ENCODE measurements around the gene ABCB8. TPM values are rescaled to one million over a fixed set of nuclear protein-coding genes. Genes with fewer than 3 reads are reported as not detected.

ABCB8 gene
- total and polyA plus RNA-seq, 2 donors (not counting 1 experiment from before 2014, with no cell fraction given), result 41.4 to 69.7 TPM

GRCh38 chr7:151070574-151070960 lies 42.3 kb downstream of the ABCB8 start:
- Histone ChIP-seq H3K4me1 (ENCODE audit: control insufficient read depth in 2 of 2, insufficient read depth in 2 of 2, low read length in 2 of 2) (no peaks in the 10 kb centered on the region), H3K27ac (ENCODE audit: low read length in 2 of 2) (no peak overlapping the region), H3K4me3 (ENCODE audit: control extremely low read depth in 1 of 5, extremely low read depth in 1 of 5, insufficient read depth in 1 of 5, low read depth in 2 of 5, low read length in 4 of 5) (no peak overlapping the region), H3K36me3 (replicated peaks in 1 of 2; ENCODE audit: control extremely low read depth in 1 of 2, control insufficient read depth in 1 of 2, extremely low read depth in 1 of 2, insufficient read depth in 2 of 2, low read length in 1 of 2) (peaks cover 0 to 36% of the 10 kb centered on the region in 2 experiments), H3K4me2 (replicated peaks; ENCODE audit: low read depth, low read length, poor library complexity, severe bottlenecking) (no peak overlapping the region), H2AFZ (ENCODE audit: insufficient read depth, low read depth, low read length, poor library complexity, severe bottlenecking) (no peak overlapping the region), H3K9ac (ENCODE audit: low read length) (no peak overlapping the region), H3K79me2 (ENCODE audit: control insufficient read depth, insufficient read depth, low read length) (no peaks in the 10 kb centered on the region), H3K9me3 (ENCODE audit: control extremely low read depth in 1 of 3, control insufficient read depth in 2 of 3, insufficient read depth in 1 of 3, low read length in 2 of 3) (no peaks in the 10 kb centered on the region), H3K27me3 (replicated peaks in 1 of 4; ENCODE audit: control extremely low read depth in 1 of 4, control insufficient read depth in 3 of 4, insufficient read depth in 4 of 4, low read length in 3 of 4) (no peaks in the 10 kb centered on the region), H4K20me1 (ENCODE audit: control insufficient read depth, insufficient read depth, low read length, poor library complexity, severe bottlenecking) (no peaks in the 10 kb centered on the region)
- POLR2A ChIA-PET, result no interaction called here
- intact Hi-C loops (cut with micrococcal nuclease), result no loop called here
- 97% methylated on average over 15 of the region's 15 CpGs for WGBS (ENCODE audit: insufficient coverage)
- Mint-ChIP-seq H3K9me3 (ENCODE audit: insufficient read depth) (no peaks in the 10 kb centered on the region), H3K4me1 (no peaks in the 10 kb centered on the region), H3K4me3 (no peak overlapping the region), H3K27me3 (no peaks in the 10 kb centered on the region), H3K27ac (no peak overlapping the region)
- DNase-seq (no peak), ATAC-seq (ENCODE audit: low read depth) (no peak)
- CTCF ChIA-PET, result no interaction called here
- TF ChIP-seq EZH2 (IDR thresholded peaks at IDR 0.05; ENCODE audit: borderline replicate concordance, insufficient read depth, low read depth, low read length, poor library complexity, severe bottlenecking) (no peak), CTCF (IDR thresholded peaks at IDR 0.05) (no peak)

GRCh38 chr7:151071032-151071866 lies 43.0 kb downstream of the ABCB8 start:
- no peaks in the 10 kb centered on the region for H3K9me3 Mint-ChIP-seq (ENCODE audit: insufficient read depth)
- CTCF ChIA-PET, result interaction anchor here (1.0 to 1.2 kb wide), 3 partner anchors 18 to 86 kb away, joined by 3 read pairs; no protein-coding TSS in a partner anchor
- Histone ChIP-seq H3K4me2 (replicated peaks; ENCODE audit: low read depth, low read length, poor library complexity, severe bottlenecking) (no peak overlapping the region), H3K9ac (ENCODE audit: low read length) (no peak overlapping the region), H3K79me2 (ENCODE audit: control insufficient read depth, insufficient read depth, low read length) (no peaks in the 10 kb centered on the region), H3K4me1 (ENCODE audit: control insufficient read depth in 2 of 2, insufficient read depth in 2 of 2, low read length in 2 of 2) (no peaks in the 10 kb centered on the region), H3K36me3 (replicated peaks in 1 of 2; ENCODE audit: control extremely low read depth in 1 of 2, control insufficient read depth in 1 of 2, extremely low read depth in 1 of 2, insufficient read depth in 2 of 2, low read length in 1 of 2) (peaks cover 0 to 42% of the 10 kb centered on the region in 2 experiments), H3K27me3 (replicated peaks in 1 of 4; ENCODE audit: control extremely low read depth in 1 of 4, control insufficient read depth in 3 of 4, insufficient read depth in 4 of 4, low read length in 3 of 4) (no peaks in the 10 kb centered on the region), H2AFZ (ENCODE audit: insufficient read depth, low read depth, low read length, poor library complexity, severe bottlenecking) (no peak overlapping the region), H3K4me3 (ENCODE audit: control extremely low read depth in 1 of 5, extremely low read depth in 1 of 5, insufficient read depth in 1 of 5, low read depth in 2 of 5, low read length in 4 of 5) (no peak overlapping the region), H3K9me3 (ENCODE audit: control extremely low read depth in 1 of 3, control insufficient read depth in 2 of 3, insufficient read depth in 1 of 3, low read length in 2 of 3) (no peaks in the 10 kb centered on the region), H3K27ac (ENCODE audit: low read length in 2 of 2) (no peak overlapping the region), H4K20me1 (ENCODE audit: control insufficient read depth, insufficient read depth, low read length, poor library complexity, severe bottlenecking) (no peaks in the 10 kb centered on the region)
- intact Hi-C loops (cut with micrococcal nuclease), result no loop called here
- no peak overlapping the region for H3K4me3 Mint-ChIP-seq
- H3K4me1 Mint-ChIP-seq, result no peaks in the 10 kb centered on the region
- no peaks in the 10 kb centered on the region for H3K27me3 Mint-ChIP-seq
- WGBS (ENCODE audit: insufficient coverage), result 96% methylated on average over 39 of the region's 39 CpGs
- no peak for ATAC-seq (ENCODE audit: low read depth)
- DNase-seq, result no peak
- no peak overlapping the region for H3K27ac Mint-ChIP-seq
- TF ChIP-seq EZH2 (IDR thresholded peaks at IDR 0.05; ENCODE audit: borderline replicate concordance, insufficient read depth, low read depth, low read length, poor library complexity, severe bottlenecking), result no peak
- no peak for TF ChIP-seq CTCF (IDR thresholded peaks at IDR 0.05)
- POLR2A ChIA-PET, result no interaction called here
